GM12891 (cell line): Measurements from ENCODE around the gene SOBP.

Experiments used
- DNase-seq: peaks from one replicate; pipeline ENCODE4 v3.0.0; 2011; ENCODE audit warnings: low spot score; ENCODE audit not compliant: insufficient read length
- FAIRE-seq: peaks from 2 replicates; lab custom pipeline; 2011; peaks lifted over from hg19 to GRCh38; lab: Jason Lieb, UNC
- PAX5 ChIP-seq: IDR thresholded peaks from 2 replicates; pipeline ENCODE4 v1.6.1; 2011; ENCODE audit warnings: low read length, moderate library complexity, mild to moderate bottlenecking; ENCODE audit not compliant: insufficient read depth, severe bottlenecking
- POLR2A ChIP-seq: IDR thresholded peaks from 2 replicates; pipeline ENCODE4 v1.6.1; 2011; ENCODE audit warnings: low read depth, low read length, control low read depth
- POLR2AphosphoS5 ChIP-seq: IDR thresholded peaks from 2 replicates; pipeline ENCODE4 v1.6.1; 2011; ENCODE audit warnings: low read depth, low read length, control low read depth
- POU2F2 ChIP-seq: IDR thresholded peaks from 2 replicates; pipeline ENCODE4 v1.6.1; 2011; ENCODE audit warnings: low read depth, mild to moderate bottlenecking, control low read depth, low read length, moderate library complexity
- SPI1 ChIP-seq: IDR thresholded peaks from 2 replicates; pipeline ENCODE4 v1.6.1; 2011; ENCODE audit warnings: low read depth, low read length, control low read depth
- TAF1 ChIP-seq: IDR thresholded peaks from 2 replicates; pipeline ENCODE4 v1.6.1; 2011; ENCODE audit warnings: low read depth, low read length, control low read depth

SOBP gene

DNA sequence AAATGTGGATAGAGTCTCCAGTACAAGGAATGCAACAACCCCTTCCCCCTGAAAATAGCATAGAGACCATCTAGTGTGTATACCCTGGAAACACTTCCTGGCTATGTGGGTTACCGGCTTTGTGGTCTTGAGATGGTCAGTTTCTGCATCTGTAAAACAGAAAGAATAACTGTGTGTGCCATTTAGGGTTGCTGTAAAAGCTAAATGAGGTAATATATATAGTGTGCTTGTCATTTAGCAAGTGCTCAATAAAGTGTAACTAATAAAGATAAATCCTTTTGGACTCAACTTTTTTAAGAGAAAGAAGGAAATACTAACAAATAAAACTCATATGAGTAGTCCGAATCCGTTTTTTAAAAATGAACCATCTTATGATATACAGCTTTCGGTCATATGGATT, 109.1 kb downstream of the SOBP start:
- DNase-seq: no peak
- TF ChIP-seq PAX5 (no peak), SPI1 (no peak), POLR2AphosphoS5 (no peak), POLR2A (no peak), POU2F2 (no peak), TAF1 (no peak)
- FAIRE-seq: peak; percentile 33

DNA sequence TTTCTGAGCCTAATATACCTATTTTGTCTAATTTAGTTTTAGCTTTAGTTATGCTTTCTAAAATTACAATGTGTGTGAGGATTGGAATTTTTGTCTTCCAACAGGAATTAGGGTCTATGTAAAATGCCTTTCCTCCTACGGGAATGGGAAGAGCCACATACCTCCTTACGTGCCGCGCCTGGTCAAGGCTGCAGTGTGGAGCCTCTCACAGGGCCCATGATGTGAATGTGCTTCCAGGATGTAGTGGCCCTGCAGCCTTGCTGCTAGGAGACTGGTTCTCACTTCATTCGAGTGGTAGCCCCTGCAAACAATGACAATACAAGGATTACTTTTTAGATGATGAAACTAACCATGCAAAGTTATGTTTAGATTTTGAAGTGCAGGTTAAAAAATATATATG, 110.2 kb downstream of the SOBP start:
- no peak for DNase-seq
- FAIRE-seq: no peak
- no peak for TF ChIP-seq SPI1
- no peak for TF ChIP-seq POLR2A
- no peak for TF ChIP-seq POU2F2
- TF ChIP-seq PAX5: no peak
- TF ChIP-seq TAF1: no peak
- TF ChIP-seq POLR2AphosphoS5: no peak

DNA sequence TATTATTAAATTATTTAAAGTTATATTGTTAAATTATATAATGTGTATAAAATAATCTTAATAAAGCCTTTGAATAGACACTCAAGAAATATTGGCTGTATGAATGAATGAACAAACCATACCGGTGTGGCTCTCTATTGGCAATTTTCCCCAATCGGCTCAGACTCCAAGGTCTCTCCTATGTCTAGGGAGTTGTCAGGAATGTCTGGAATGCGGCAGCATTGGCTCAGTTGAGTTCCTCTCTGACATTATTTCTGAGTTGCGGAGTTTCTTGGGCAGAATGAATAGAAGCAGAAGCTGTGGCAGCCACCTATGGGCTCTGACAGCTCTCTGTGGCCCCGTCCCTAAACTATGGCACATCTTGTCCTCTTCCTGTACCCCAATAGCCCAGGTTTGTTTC, 111.0 kb downstream of the SOBP start:
- TF ChIP-seq SPI1: no peak
- TF ChIP-seq TAF1: no peak
- no peak for TF ChIP-seq POU2F2
- TF ChIP-seq POLR2A: no peak
- no peak for TF ChIP-seq PAX5
- TF ChIP-seq POLR2AphosphoS5: no peak
- no peak for FAIRE-seq

DNA sequence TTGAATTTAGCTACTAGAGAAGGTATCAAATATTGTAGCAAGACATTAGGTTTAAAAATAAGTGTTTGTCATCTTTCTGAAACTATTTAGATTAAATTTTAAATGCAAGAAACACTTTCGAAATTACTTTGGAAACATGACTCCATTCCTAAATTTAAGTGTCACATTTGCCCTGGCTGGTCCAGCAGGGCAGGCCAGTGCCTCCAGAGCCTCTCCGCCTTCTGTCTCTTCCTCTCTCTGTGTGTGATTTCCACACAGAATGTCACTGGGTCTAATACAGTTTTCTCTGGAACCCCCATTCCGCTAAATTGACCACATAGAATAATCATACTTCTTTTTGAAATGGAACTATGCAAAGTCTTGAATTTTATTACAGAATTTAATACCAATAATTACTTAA, 111.5 kb downstream of the SOBP start:
- no peak for TF ChIP-seq POLR2A
- no peak for DNase-seq
- no peak for FAIRE-seq

More for the DNA sequence above, 111.0 kb downstream of the SOBP start:
- no peak for DNase-seq

DNA sequence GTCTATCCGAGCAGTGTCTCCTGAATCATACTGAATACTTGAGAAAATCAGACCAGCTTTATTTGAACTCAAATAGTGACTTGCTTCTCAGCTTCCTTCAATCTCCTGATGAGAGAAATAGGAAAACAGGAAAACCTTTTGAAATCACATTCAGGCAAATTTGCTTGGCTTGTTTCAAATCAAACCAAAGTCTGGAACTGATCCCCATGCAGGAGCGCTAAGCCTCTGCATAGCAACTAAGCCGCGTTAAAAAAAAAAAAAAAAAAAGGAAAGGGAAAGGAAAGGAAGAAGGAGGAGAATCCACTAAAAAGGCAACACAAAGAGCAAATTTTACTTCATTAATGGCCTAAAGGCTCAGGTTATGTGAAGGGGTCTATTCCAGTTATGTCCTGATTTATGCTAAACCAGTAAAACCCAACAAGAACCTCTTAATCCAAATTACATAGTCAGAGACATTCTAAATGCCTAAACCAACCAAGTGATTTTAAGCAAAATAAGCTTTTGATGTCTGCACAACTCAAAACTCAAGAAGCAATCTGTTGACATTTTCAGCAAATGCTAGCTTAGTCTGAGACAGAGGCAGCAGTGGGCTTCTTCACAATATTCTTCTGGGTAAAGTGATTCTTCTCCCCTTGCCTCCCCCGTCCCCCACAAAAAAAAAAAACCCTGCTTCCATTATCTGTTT, 112.5 kb downstream of the SOBP start:
- TF ChIP-seq POU2F2 (no peak), TAF1 (no peak)

DNA sequence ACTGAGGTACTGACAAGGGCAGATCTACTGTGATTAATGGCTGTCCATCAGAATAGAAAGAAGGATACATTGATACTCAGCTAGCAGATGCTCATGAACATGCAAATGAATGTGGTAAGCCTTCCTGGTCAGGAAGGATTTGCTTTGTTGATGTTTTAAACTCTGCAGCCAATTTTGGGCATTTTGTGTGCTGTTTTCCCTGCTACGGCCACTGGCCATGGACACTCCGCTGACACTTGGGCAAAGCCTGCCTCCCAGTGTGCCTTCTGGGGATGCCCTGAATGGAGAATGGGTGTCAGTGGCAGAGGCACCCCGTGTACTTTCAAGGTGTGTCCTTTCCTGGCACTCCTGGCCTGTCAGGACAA, 113.1 kb downstream of the SOBP start:
- DNase-seq: no peak
- no peak for TF ChIP-seq PAX5
- TF ChIP-seq POLR2AphosphoS5: no peak
- TF ChIP-seq SPI1: no peak
- TF ChIP-seq POLR2A: no peak
- no peak for TF ChIP-seq POU2F2
- no peak for TF ChIP-seq TAF1
- FAIRE-seq: peak; percentile 48

More for the DNA sequence above, 112.5 kb downstream of the SOBP start:
- FAIRE-seq: no peak
- no peak for DNase-seq

DNA sequence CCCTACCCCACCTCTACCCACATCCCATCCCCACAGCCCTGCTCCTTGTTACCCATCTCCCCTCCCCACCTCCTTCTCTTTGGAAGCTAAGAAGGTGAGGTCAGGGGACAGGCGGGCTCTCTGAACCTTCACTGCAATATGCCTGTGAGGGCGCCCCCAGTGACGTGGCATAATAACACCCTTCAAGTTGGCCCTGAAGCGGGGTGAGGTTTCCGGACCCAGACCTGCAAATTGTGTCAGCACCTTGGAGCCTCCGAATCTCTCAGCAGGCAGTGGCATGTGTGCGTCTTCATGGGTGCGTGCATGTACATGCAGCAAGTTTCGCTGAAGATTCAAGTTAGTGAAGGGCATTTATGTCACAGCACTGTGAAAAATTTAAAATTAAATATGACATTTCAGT, 114.6 kb downstream of the SOBP start:
- FAIRE-seq (no peak), DNase-seq (no peak)
- TF ChIP-seq POLR2AphosphoS5 (no peak), PAX5 (no peak), TAF1 (no peak), SPI1 (no peak)

DNA sequence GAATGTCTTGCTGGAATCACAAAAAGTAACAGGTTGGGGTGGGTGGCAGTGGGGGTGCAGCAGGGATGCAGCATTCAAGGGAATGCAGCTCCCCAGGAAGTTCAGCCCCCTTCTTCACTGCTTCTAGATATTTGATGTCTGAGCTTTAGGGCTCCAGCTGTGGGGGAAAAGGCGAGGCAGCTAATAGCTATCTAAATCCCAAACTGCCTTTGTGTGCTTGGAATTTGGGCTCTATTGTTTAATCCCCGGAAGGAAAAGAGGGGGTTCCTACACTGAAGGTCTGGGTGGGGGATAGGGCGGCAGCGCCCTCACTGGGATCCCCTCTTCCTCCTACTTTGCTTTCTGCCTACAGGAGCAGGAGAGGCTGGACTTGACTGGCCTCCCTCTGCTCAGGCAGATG, 116.5 kb downstream of the SOBP start:
- TF ChIP-seq POU2F2 (no peak), SPI1 (no peak), TAF1 (no peak)
- DNase-seq (no peak), FAIRE-seq (no peak)

DNA sequence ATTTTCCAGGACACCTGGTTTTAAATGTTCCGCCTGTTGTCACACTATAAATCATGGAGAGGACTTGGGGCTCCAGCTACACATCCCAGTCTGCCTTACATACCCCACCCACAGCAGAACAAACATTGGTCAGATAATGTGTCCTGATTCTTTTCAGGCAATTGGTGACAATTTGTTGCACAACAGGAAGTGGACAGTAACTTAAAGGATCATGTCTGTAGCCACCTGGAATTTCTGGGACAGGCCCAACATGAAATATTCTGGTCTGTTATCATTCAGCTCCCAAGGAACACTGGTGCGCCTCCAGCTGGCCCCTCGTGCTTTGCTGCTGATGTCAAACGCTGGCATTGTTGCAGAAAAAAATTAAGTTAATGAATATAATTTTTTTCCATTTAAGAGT, 117.2 kb downstream of the SOBP start:
- DNase-seq: no peak
- FAIRE-seq: no peak

DNA sequence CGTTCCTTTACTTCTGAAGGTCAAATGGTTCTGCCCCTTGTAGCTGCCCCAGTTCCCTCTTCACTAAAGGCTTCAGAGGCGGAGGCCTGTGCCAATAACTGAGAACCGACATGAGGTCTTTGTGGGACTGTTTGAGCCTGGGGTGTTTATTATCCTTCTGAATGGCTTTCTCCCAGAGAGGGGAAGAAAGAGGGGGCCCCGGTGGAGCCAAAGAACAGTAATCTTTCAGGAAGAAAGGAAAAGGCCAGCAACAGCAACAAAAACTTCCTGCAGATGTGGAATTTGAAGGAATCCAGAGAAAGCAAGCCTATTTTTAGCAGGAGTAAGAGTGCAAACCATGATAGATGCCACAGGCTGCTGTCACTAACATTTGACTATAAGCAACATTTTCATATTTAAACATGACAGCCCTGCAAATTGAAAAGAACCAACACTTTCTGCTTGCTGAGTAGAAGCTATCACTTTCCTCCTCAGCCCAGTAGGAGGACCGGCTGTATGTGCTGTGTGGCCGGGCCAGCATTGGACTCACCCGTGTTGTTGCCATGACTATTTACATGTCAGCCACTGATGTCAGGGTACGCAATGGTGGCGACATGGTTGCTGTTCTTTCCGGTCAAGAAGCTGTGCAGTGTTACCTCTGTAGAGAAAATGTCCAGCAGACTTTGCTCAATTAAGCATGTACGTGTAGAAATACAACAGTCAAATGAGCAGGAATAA, 121.3 kb downstream of the SOBP start:
- no peak for FAIRE-seq
- no peak for TF ChIP-seq SPI1
- no peak for DNase-seq

More for the DNA sequence above, 117.2 kb downstream of the SOBP start:
- TF ChIP-seq TAF1: no peak
- TF ChIP-seq POLR2AphosphoS5: no peak

DNA sequence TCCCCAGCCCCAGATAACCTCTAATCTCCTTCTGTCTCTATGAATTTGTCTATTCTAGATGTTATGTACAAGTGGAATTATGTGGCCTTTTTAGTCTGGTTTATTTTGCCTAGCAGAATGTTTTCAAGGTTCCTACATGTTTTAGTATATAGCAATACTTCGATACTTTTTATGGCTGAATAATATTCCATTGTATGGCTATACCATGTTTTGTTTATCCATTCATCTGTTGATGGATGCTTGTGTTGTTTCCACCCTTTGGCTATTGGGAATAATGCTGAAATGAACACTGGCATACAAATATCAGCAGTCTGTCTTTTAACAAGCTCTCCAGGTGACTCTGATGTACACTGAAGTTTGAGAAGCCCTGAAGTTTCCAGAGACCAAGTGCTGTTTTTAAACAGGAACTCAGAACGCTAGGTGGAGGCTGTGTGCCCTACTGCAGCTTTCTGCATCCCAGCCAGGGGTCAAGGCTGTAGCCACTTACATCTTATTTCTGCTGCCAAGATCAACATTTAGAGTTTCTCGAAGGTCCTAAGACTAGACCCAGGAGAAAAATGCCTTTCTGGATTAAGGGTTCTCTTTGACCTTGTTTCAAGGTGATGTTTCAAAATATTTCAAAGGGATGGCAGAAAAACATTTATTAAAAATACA, 123.0 kb downstream of the SOBP start:
- no peak for DNase-seq
- no peak for TF ChIP-seq POU2F2
- no peak for TF ChIP-seq TAF1
- no peak for TF ChIP-seq POLR2AphosphoS5
- no peak for TF ChIP-seq POLR2A
- no peak for TF ChIP-seq PAX5
- no peak for TF ChIP-seq SPI1
- no peak for FAIRE-seq
